Thyroid gland (tissue), 4 donors: Measurements from ENCODE around the gene RHBDF2. TPM values are rescaled to one million over a fixed set of nuclear protein-coding genes. Genes with fewer than 3 reads are reported as not detected.

ENCODE experiments used
- DNase-seq, 2 donors: peaks; one replicate each; pipeline ENCODE4 v3.0.0-alpha.2; 2019
- H3K27ac ChIP-seq, 3 donors: fragments of 200-600 bp; sonication (generic); 1 replicate in 2 of 3; 2 replicates in 1 of 3; pipeline ENCODE4 v1.5.1; 2016 to 2019; ENCODE audit warnings: mild to moderate bottlenecking in 1 of 3, moderate library complexity in 1 of 3
- H3K27me3 ChIP-seq: fragments of 200-600 bp; sonication (generic); one replicate; pipeline ENCODE4 v1.5.1; 2019
- H3K36me3 ChIP-seq, 2 donors: fragments of 200-600 bp; sonication (generic); one replicate each; pipeline ENCODE4 v1.5.1; 2016 to 2019
- H3K4me1 ChIP-seq, 2 donors: fragments of 200-600 bp; sonication (generic); one replicate each; pipeline ENCODE4 v1.5.1; 2017 to 2019
- H3K4me3 ChIP-seq, 3 donors: fragments of 200-600 bp; sonication (generic); replicated peaks in 1 of 3; 1 replicate in 2 of 3; 2 replicates in 1 of 3; pipeline ENCODE4 v1.5.1; 2016; ENCODE audit warnings: mild to moderate bottlenecking in 1 of 3
- H3K9me3 ChIP-seq: fragments of 200-600 bp; sonication (generic); one replicate; pipeline ENCODE4 v1.5.1; 2017
- POLR2A ChIP-seq, 2 donors: fragments of 450-650 bp; IDR thresholded peaks; one replicate each; pipeline ENCODE4 v1.6.1; 2017; ENCODE audit warnings: antibody characterized with exemption in 2 of 2, mild to moderate bottlenecking in 2 of 2, moderate library complexity in 1 of 2
- WGBS, 2 donors: methylation state at CpG; one replicate each; pipeline ENCODE4 v1.1.5; 2017; 5-methylcytosine and 5-hydroxymethylcytosine counted together
- intact Hi-C: fragments of 100-400 bp; cut with DNase I; formaldehyde crosslinking; loops from one replicate; pipeline ENCODE4 v1.15.1; 2023
- total RNA-seq, 4 donors: library from RNA; depleted of rRNA; stranded (reverse); fragments of >200 nt; gene quantifications; one replicate each; pipeline ENCODE4 v1.2.3, GENCODE V29; 2016
- TF ChIP-seq, protein P1 (sequence below), 6 experiments: fragments of 200-600 bp in 3 of 6; fragments of 450-650 bp in 3 of 6; sonication (generic) in 3 of 6; IDR thresholded peaks; one replicate each; pipeline ENCODE4 v1.5.1; 2016 to 2019; ENCODE audit warnings: antibody characterized with exemption in 6 of 6, mild to moderate bottlenecking in 2 of 6, inconsistent platforms in 1 of 6, moderate library complexity in 1 of 6

The RHBDF2 gene
- total RNA-seq, 4 donors from 2014 or later = 16.4 to 31.1 (median 22.1) TPM

DNA sequence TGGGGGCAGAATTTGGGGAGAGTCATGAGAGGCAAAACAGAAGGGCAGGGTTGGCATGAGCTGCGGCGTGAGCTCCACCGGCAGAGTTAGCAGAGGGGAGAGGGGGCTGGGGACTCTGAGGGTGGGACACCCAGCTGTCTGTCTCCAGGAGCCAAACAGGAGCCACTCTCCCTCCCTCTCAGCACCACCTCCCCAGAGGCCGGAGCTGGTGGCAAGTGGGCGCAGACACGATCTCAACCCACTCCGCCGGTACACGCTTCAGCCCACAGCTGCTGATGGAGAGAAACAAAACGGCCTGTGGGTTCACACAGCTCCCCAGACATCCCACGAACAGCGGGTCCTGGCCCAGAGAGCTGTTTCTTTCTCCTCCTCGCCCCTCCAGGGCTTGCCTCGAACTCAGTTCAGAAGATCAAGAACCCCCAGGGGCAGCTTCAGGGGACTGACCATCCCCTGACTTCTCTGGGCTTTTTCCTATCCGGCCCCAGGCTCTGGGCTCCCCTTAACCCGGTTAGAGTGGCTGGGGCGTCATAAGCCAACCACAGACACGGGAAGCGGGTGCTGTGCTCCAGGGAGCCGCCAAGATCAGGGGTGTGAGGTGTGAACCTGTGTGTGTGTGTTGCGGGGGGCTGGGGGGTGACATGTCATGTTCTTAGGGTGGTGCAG is 7.6 kb downstream of the RHBDF2 start:
- no peak for TF ChIP-seq POLR2A (IDR thresholded peaks at IDR 0.05)
- TF ChIP-seq, protein P1, sequence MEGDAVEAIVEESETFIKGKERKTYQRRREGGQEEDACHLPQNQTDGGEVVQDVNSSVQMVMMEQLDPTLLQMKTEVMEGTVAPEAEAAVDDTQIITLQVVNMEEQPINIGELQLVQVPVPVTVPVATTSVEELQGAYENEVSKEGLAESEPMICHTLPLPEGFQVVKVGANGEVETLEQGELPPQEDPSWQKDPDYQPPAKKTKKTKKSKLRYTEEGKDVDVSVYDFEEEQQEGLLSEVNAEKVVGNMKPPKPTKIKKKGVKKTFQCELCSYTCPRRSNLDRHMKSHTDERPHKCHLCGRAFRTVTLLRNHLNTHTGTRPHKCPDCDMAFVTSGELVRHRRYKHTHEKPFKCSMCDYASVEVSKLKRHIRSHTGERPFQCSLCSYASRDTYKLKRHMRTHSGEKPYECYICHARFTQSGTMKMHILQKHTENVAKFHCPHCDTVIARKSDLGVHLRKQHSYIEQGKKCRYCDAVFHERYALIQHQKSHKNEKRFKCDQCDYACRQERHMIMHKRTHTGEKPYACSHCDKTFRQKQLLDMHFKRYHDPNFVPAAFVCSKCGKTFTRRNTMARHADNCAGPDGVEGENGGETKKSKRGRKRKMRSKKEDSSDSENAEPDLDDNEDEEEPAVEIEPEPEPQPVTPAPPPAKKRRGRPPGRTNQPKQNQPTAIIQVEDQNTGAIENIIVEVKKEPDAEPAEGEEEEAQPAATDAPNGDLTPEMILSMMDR (IDR thresholded peaks at IDR 0.05) = no peak
- Histone ChIP-seq H3K9me3 (no peaks in the 10 kb centered on the region), H3K4me1 (peaks cover 35 to 66% of the 10 kb centered on the region in 2 donors), H3K36me3 (no peaks in the 10 kb centered on the region), H3K27ac (peak overlapping the region; percentile 41 to 78 (median 42)), H3K4me3 (no peak overlapping the region), H3K27me3 (no peaks in the 10 kb centered on the region)
- no peak for DNase-seq
- WGBS, 2 donors = 75 to 88% methylated on average over 16 to 17 of the region's 21 CpGs
- intact Hi-C loops = no loop called here

DNA sequence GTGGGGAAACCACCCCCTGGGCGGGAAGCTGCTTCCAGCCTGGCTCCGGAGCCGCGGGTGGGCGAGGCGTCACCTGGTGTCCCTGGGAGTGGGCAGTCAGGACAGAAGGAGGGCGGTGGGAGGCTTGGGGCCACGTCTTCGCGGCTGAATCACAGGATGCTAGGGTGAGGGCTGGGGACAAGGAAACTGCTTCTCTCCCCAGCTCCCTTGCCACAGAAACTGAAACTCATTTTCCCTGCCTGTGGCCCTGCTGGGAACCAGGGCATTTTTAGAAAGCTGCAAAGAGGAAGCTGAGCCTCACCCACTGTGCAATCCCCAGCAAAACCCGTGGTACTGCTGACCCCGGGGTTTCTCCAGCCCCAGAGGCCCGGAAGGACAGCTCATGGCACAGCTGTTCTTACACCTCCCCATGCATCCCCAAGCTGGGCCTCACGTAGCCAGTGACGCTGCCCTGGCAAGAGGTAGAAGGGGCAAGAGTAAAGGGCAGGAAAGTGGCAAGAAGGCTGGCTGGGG is 8.2 kb downstream of the RHBDF2 start:
- intact Hi-C loops = no loop called here
- no peaks in the 10 kb centered on the region for H3K36me3 ChIP-seq
- H3K27ac ChIP-seq = peak overlapping the region; percentile 41 to 78 (median 42)
- TF ChIP-seq, protein P1 (IDR thresholded peaks at IDR 0.05) = no peak
- TF ChIP-seq POLR2A (IDR thresholded peaks at IDR 0.05) = no peak
- WGBS, 2 donors = 35 to 41% methylated on average over 13 to 15 of the region's 15 CpGs
- no peak overlapping the region for H3K4me3 ChIP-seq
- no peaks in the 10 kb centered on the region for H3K9me3 ChIP-seq
- peaks cover 29 to 60% of the 10 kb centered on the region in 2 donors for H3K4me1 ChIP-seq
- H3K27me3 ChIP-seq = no peaks in the 10 kb centered on the region
- DNase-seq = peak; percentile 21 to 37

DNA sequence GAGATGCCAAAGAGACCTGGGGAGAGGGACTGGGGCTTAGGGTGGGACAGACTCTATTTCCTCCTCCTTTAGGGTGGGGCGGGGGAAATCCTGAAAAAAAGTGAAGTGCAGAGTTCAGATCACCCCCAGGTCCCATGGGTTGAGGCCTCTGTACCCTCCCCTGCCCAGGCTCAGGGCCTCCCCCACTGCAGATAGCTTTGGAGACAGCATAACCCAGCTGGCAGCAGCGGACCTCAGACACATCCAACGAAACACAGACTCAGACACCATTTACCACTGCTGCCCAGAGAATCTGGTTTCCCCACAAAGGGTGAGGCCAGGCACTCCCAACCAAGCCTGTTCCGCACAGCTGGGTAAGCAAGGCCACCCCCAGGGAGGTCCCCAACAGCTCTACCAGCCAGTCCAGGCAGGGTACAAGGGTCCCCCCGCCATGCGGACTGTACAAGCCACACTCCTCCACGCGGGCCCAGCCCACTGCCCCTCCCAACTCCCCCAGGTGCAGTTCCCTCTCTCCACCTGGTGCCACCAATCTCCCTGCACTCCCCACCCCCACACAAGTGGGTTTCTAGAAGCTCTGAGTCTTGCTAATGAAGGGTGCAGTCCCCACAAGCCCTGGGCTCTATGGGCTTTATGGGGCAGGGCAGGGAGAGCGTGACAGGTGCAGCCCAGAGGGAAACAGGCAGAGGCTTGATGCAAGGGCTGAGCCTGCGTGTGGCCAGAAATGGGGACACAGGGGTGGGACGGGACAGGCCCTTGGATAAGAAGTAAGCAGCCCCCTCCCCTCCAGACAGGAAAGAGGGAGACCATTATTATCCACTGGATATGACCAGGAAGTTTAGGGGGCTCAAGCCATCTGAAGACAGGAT is 8.9 kb downstream of the RHBDF2 start:
- Histone ChIP-seq H3K4me1 (peaks cover 23 to 53% of the 10 kb centered on the region in 2 donors), H3K27ac (peak overlapping the region; percentile 41 to 78 (median 42)), H3K36me3 (no peaks in the 10 kb centered on the region), H3K9me3 (no peaks in the 10 kb centered on the region), H3K27me3 (no peaks in the 10 kb centered on the region), H3K4me3 (no peak overlapping the region)
- intact Hi-C loops = no loop called here
- 57 to 62% methylated on average over 7 to 10 of the region's 11 CpGs for WGBS, 2 donors
- TF ChIP-seq, protein P1 (IDR thresholded peaks at IDR 0.05) = no peak
- no peak for TF ChIP-seq POLR2A (IDR thresholded peaks at IDR 0.05)
- peak; percentile 35 to 41 for DNase-seq

DNA sequence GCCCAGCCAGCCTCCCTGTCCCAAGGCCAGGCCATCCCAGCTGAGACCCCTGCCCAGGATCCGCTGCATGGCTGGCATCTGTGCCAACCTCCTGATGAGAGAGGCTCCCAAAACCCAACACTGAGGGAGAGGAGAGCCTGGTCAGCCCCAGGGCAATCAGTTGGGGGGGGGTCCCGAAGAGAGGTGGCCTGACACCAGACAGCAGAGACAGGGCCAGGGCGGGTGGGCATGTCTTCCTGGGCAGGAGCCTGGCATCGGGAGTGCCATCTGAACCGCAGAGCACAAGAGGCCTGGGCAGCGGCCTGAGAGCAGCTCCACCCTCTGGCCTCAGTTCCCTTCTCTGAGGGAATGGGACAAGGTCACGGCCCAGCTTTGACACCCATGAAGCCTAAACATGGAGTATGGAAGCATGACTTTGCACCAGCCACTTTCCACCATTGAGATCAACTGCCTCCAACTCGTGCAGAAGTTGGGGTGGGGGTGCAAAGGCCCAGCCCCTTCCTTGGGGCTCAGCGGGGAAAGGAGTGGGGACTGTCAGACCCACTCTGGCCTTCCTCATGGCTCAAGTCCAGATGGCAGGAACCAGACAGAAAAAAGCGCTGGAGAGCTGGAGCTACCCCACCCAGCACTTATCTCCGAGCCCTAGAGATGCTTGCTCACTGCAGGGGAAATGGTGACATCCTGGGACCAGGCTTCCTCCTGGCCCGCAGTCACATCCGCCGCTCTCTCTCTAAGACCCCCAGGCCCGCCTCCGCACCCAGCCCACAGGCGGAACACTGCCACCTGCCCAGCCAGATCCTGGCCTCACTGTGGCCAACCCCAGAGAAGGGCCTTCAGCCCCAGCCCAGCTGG is 9.7 kb downstream of the RHBDF2 start:
- intact Hi-C loops = no loop called here
- 83 to 87% methylated on average over 10 to 15 of the region's 17 CpGs for WGBS, 2 donors
- no peak overlapping the region for H3K4me3 ChIP-seq
- peaks cover 23 to 48% of the 10 kb centered on the region in 2 donors for H3K4me1 ChIP-seq
- DNase-seq = no peak
- TF ChIP-seq, protein P1 (IDR thresholded peaks at IDR 0.05) = no peak
- H3K27me3 ChIP-seq = no peaks in the 10 kb centered on the region
- no peaks in the 10 kb centered on the region for H3K36me3 ChIP-seq
- no peaks in the 10 kb centered on the region for H3K9me3 ChIP-seq
- H3K27ac ChIP-seq = peak overlapping the region in 2 of 3 donors; percentile 41 to 78
